ENCODE measurements around the gene BBOF1. TPM values are rescaled to one million over a fixed set of nuclear protein-coding genes. Genes with fewer than 3 reads are reported as not detected.

BBOF1 gene
- total and polyA plus RNA-seq, 2 donors (not counting 3 experiments of a cell fraction or from before 2014, with no cell fraction given), result 0.63 to 2.3 TPM

DNA sequence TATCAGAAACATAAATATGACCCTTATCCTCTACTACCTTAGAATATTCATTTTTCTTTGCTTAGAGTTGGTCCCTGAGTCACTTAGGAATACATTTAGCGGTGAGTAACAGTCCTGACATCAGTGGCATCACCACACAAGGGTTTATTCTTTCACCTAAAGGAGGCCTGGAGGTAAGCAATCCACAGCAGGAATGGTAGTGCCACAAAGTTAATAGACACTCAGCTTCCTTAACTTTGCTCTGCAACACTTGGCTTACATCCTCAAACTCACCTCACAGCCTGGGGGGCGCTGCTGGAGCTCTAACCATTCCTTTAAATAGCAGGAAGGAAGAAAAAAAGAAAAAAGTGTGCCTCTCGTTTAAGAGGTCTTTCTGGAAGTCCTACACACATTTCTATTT, 29.1 kb downstream of the BBOF1 start:
- Histone ChIP-seq H3K27ac (ENCODE audit: insufficient read depth, low read depth, low read length) (no peak overlapping the region), H2AFZ (ENCODE audit: low read depth, low read length) (no peak overlapping the region), H3K4me2 (ENCODE audit: insufficient read depth, low read length) (no peak overlapping the region), H3K79me2 (ENCODE audit: control insufficient read depth, insufficient read depth, low read length) (no peaks in the 10 kb centered on the region), H3K9me3 (replicated peaks; ENCODE audit: control insufficient read depth, insufficient read depth, low read length) (no peaks in the 10 kb centered on the region), H3K9me1 (replicated peaks; ENCODE audit: control insufficient read depth, extremely low read depth, insufficient read depth, low read length) (no peaks in the 10 kb centered on the region), H3K9ac (replicated peaks; ENCODE audit: extremely low read depth, insufficient read depth, low read length) (no peak overlapping the region), H3K4me1 (ENCODE audit: control insufficient read depth, extremely low read depth, insufficient read depth, low read length) (no peaks in the 10 kb centered on the region), H3K36me3 (ENCODE audit: control insufficient read depth in 2 of 2, extremely low read depth in 1 of 2, insufficient read depth in 2 of 2, low read length in 2 of 2) (no peaks in the 10 kb centered on the region), H3K4me3 (replicated peaks in 1 of 3; ENCODE audit: insufficient read depth in 1 of 3, low read depth in 1 of 3, low read length in 3 of 3) (no peak overlapping the region), H4K20me1 (replicated peaks; ENCODE audit: control insufficient read depth, extremely low read depth, insufficient read depth, low read length) (no peaks in the 10 kb centered on the region), H3K27me3 (ENCODE audit: control insufficient read depth in 2 of 2, insufficient read depth in 2 of 2, low read length in 2 of 2) (no peaks in the 10 kb centered on the region)
- FAIRE-seq, result peak; percentile 77
- dilution Hi-C loops (cut with MboI; ENCODE audit: extremely low pct_ligation_motif_present, low sequenced_read_pairs) (no loop called here), intact Hi-C loops (cut with micrococcal nuclease) (no loop called here)
- POLR2A ChIA-PET, result no interaction called here
- peak; percentile 20 for DNase-seq (ENCODE audit: low read depth, low spot score)
- TF ChIP-seq, protein P1, sequence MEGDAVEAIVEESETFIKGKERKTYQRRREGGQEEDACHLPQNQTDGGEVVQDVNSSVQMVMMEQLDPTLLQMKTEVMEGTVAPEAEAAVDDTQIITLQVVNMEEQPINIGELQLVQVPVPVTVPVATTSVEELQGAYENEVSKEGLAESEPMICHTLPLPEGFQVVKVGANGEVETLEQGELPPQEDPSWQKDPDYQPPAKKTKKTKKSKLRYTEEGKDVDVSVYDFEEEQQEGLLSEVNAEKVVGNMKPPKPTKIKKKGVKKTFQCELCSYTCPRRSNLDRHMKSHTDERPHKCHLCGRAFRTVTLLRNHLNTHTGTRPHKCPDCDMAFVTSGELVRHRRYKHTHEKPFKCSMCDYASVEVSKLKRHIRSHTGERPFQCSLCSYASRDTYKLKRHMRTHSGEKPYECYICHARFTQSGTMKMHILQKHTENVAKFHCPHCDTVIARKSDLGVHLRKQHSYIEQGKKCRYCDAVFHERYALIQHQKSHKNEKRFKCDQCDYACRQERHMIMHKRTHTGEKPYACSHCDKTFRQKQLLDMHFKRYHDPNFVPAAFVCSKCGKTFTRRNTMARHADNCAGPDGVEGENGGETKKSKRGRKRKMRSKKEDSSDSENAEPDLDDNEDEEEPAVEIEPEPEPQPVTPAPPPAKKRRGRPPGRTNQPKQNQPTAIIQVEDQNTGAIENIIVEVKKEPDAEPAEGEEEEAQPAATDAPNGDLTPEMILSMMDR (IDR thresholded peaks at IDR 0.05; ENCODE audit: extremely low read depth in 1 of 2, insufficient read depth in 1 of 2, low read depth in 1 of 2, low read length in 2 of 2), result peak; percentile 6 to 7
- no peak for TF ChIP-seq JUN (IDR thresholded peaks at IDR 0.05; ENCODE audit: borderline replicate concordance, insufficient read depth, insufficient read length, low read depth)
- CTCF ChIA-PET, result interaction anchor here (0.7 to 1.1 kb wide), 5 partner anchors 9 to 54 kb away, joined by 3 to 5 read pairs (median 4); no protein-coding TSS in a partner anchor
- BruUV-seq (replicated peaks), result no TSS peak

DNA sequence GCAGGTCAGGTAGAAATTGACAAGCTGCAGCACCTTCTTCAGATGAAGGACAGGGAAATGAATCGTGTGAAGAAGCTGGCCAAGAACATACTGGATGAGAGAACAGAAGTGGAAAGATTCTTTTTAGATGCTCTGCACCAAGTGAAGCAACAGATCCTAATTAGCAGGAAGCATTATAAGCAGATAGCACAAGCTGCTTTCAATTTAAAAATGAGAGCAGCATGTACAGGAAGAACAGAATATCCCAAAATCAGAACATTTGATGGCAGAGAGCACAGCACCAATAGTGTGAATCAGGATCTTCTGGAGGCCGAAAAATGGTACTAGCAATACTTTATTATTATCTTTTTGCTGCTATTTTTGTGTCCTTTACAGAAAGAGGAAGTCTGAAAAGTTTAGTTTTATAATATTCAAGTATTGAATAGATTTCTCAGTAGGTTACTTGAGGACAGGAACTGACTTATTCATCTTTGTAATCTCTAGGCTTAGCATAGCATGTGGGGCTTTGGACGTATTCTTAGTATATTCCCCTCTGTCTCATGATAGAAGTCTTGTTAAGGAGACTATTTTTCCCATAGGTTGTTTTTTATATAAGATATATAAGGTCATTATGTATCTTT, 30.8 kb downstream of the BBOF1 start:
- Histone ChIP-seq H4K20me1 (replicated peaks; ENCODE audit: control insufficient read depth, extremely low read depth, insufficient read depth, low read length) (no peaks in the 10 kb centered on the region), H3K9me3 (replicated peaks; ENCODE audit: control insufficient read depth, insufficient read depth, low read length) (no peaks in the 10 kb centered on the region), H3K4me3 (replicated peaks in 1 of 3; ENCODE audit: insufficient read depth in 1 of 3, low read depth in 1 of 3, low read length in 3 of 3) (no peak overlapping the region), H3K4me2 (ENCODE audit: insufficient read depth, low read length) (no peak overlapping the region), H3K79me2 (ENCODE audit: control insufficient read depth, insufficient read depth, low read length) (no peaks in the 10 kb centered on the region), H3K27ac (ENCODE audit: insufficient read depth, low read depth, low read length) (no peak overlapping the region), H3K9ac (replicated peaks; ENCODE audit: extremely low read depth, insufficient read depth, low read length) (no peak overlapping the region), H3K9me1 (replicated peaks; ENCODE audit: control insufficient read depth, extremely low read depth, insufficient read depth, low read length) (no peaks in the 10 kb centered on the region), H2AFZ (ENCODE audit: low read depth, low read length) (no peak overlapping the region), H3K36me3 (ENCODE audit: control insufficient read depth in 2 of 2, extremely low read depth in 1 of 2, insufficient read depth in 2 of 2, low read length in 2 of 2) (no peaks in the 10 kb centered on the region), H3K4me1 (ENCODE audit: control insufficient read depth, extremely low read depth, insufficient read depth, low read length) (no peaks in the 10 kb centered on the region), H3K27me3 (ENCODE audit: control insufficient read depth in 2 of 2, insufficient read depth in 2 of 2, low read length in 2 of 2) (no peaks in the 10 kb centered on the region)
- DNase-seq (ENCODE audit: low read depth, low spot score) (no peak), FAIRE-seq (no peak)
- intact Hi-C loops (cut with micrococcal nuclease) (no loop called here), dilution Hi-C loops (cut with MboI; ENCODE audit: extremely low pct_ligation_motif_present, low sequenced_read_pairs) (no loop called here)
- ChIA-PET CTCF (interaction anchor here (1.0 kb wide), 2 partner anchors 9 to 12 kb away, joined by 3 to 6 read pairs; no protein-coding TSS in a partner anchor), POLR2A (interaction anchor here (0.7 kb wide), 1 partner anchor 979 kb away, joined by 3 read pairs; no protein-coding TSS in a partner anchor)
- TF ChIP-seq POLR2AphosphoS5 (IDR thresholded peaks at IDR 0.05; ENCODE audit: insufficient read depth, low read depth, low read length) (no peak), FOS (IDR thresholded peaks at IDR 0.05; ENCODE audit: borderline replicate concordance, insufficient read depth, low read length) (no peak), GATA2 (IDR thresholded peaks at IDR 0.05; ENCODE audit: insufficient read depth, insufficient read length, low read depth, low read length) (no peak), POLR2A (IDR thresholded peaks at IDR 0.05; ENCODE audit: low read depth, low read length) (no peak), EZH2 (IDR thresholded peaks at IDR 0.05; ENCODE audit: borderline replicate concordance, low read depth, low read length, severe bottlenecking) (no peak), MYC (IDR thresholded peaks at IDR 0.05; ENCODE audit: low read depth, low read length) (no peak), JUN (IDR thresholded peaks at IDR 0.05; ENCODE audit: borderline replicate concordance, insufficient read depth, insufficient read length, low read depth) (no peak)
- TF ChIP-seq, protein P1 (IDR thresholded peaks at IDR 0.05; ENCODE audit: extremely low read depth in 1 of 2, insufficient read depth in 1 of 2, low read depth in 1 of 2, low read length in 2 of 2), result no peak
- TF ChIP-seq, protein P2, sequence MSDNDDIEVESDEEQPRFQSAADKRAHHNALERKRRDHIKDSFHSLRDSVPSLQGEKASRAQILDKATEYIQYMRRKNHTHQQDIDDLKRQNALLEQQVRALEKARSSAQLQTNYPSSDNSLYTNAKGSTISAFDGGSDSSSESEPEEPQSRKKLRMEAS (IDR thresholded peaks at IDR 0.05; ENCODE audit: insufficient read depth, insufficient read length), result no peak
- BruUV-seq (replicated peaks), result no TSS peak

All from endothelial cell of umbilical vein (primary cell).